ENCODE results near the gene CD82. TPM values are rescaled to one million over a fixed set of nuclear protein-coding genes. Genes with fewer than 3 reads are reported as not detected.

Gene CD82
- total and polyA plus RNA-seq, 2 of the 13 experiments (the other 11 are each of a cell fraction or from before 2014, with no cell fraction given): 0.05 TPM; not detected in 1

GRCh38 chr11:44519989-44520737 lies 45.3 kb upstream of the CD82 start (continued):
- TF ChIP-seq NR2F6 (IDR thresholded peaks at IDR 0.05): no peak
- TF ChIP-seq NR2F6 (CRISPR knock-in tag; IDR thresholded peaks at IDR 0.05): no peak

- no peak for FAIRE-seq
- ATAC-seq: no peak
- WGBS (ENCODE audit: low lambda C conversion rate): 36% methylated on average over 2 of the region's 2 CpGs
- BruUV-seq (replicated peaks): no TSS peak
- TF ChIP-seq ZNF451 (CRISPR knock-in tag; IDR thresholded peaks at IDR 0.05) (no peak), ZNF629 (CRISPR knock-in tag; conservative IDR thresholded peaks at IDR 0.05) (peak; percentile 60)
- intact Hi-C loops (cut with micrococcal nuclease; ENCODE audit: unreplicated experiment) (no loop called here), in situ Hi-C loops (cut with HindIII; ENCODE audit: extremely low pct_ligation_motif_present, low pct_unique_long_range_greater_than_20kb) (no loop called here)
- no peaks in the 10 kb centered on the region for H3K79me2 ChIP-seq (ENCODE audit: insufficient read depth, low read length)
- no peak overlapping the region for H3K27ac ChIP-seq (ENCODE audit: extremely low read length, insufficient read depth, low read length)
- CTCF ChIA-PET (ENCODE audit: low intra/inter-chr PET ratio, low total read pairs): no interaction called here
- H2AFZ ChIP-seq (ENCODE audit: low read length): no peak overlapping the region
- POLR2A ChIA-PET: no interaction called here
- H3K4me1 ChIP-seq (ENCODE audit: insufficient read depth, low read length): no peaks in the 10 kb centered on the region
- H3K9me3 ChIP-seq (ENCODE audit: low read length): no peaks in the 10 kb centered on the region
- no peak overlapping the region for H3K9ac ChIP-seq (ENCODE audit: insufficient read depth, low read depth, low read length)
- no peak for DNase-seq (ENCODE audit: low spot score)
- H4K20me1 ChIP-seq (ENCODE audit: insufficient read depth, low read length): no peaks in the 10 kb centered on the region
- peaks cover 2 to 19% of the 10 kb centered on the region in 2 experiments; a peak in 3 of 5 replicates for H3K27me3 ChIP-seq (ENCODE audit: control insufficient read depth in 1 of 2, insufficient read depth in 2 of 2, low read length in 2 of 2)
- H3K36me3 ChIP-seq (replicated peaks in 1 of 2; ENCODE audit: control insufficient read depth in 1 of 2, insufficient read depth in 2 of 2, low read length in 2 of 2): no peaks in the 10 kb centered on the region
- H3K4me3 ChIP-seq (replicated peaks in 1 of 3; ENCODE audit: insufficient read depth in 1 of 3, low read depth in 2 of 3, low read length in 3 of 3): no peak overlapping the region
- H3K4me2 ChIP-seq (ENCODE audit: low read depth, low read length): no peak overlapping the region
Observed at GRCh38 chr11:44521148-44521547, 44.3 kb upstream of the CD82 start.

GRCh38 chr11:44522294-44522693 lies 43.2 kb upstream of the CD82 start:
- ATAC-seq (no peak), DNase-seq (ENCODE audit: low spot score) (no peak), FAIRE-seq (no peak)
- 0% methylated on average over 2 of the region's 2 CpGs for whole genome bisulfite sequencing (ENCODE audit: low lambda C conversion rate)
- no TSS peak for BruUV-seq (replicated peaks)
- Histone ChIP-seq H3K4me3 (replicated peaks in 1 of 3; ENCODE audit: insufficient read depth in 1 of 3, low read depth in 2 of 3, low read length in 3 of 3) (no peak overlapping the region), H3K79me2 (ENCODE audit: insufficient read depth, low read length) (no peaks in the 10 kb centered on the region), H3K9ac (ENCODE audit: insufficient read depth, low read depth, low read length) (no peak overlapping the region), H3K4me1 (ENCODE audit: insufficient read depth, low read length) (no peaks in the 10 kb centered on the region), H2AFZ (ENCODE audit: low read length) (no peak overlapping the region), H3K27ac (ENCODE audit: extremely low read length, insufficient read depth, low read length) (no peak overlapping the region), H4K20me1 (ENCODE audit: insufficient read depth, low read length) (no peaks in the 10 kb centered on the region), H3K36me3 (replicated peaks in 1 of 2; ENCODE audit: control insufficient read depth in 1 of 2, insufficient read depth in 2 of 2, low read length in 2 of 2) (no peaks in the 10 kb centered on the region), H3K9me3 (ENCODE audit: low read length) (no peaks in the 10 kb centered on the region), H3K27me3 (ENCODE audit: control insufficient read depth in 1 of 2, insufficient read depth in 2 of 2, low read length in 2 of 2) (peaks cover 2 to 29% of the 10 kb centered on the region in 2 experiments; a peak in 3 of 5 replicates), H3K4me2 (ENCODE audit: low read depth, low read length) (no peak overlapping the region)
- ChIA-PET POLR2A (no interaction called here), CTCF (ENCODE audit: low intra/inter-chr PET ratio, low total read pairs) (interaction anchor here (2.0 kb wide), 1 partner anchor 94 kb away, joined by 7 read pairs; no protein-coding TSS in a partner anchor)
- intact Hi-C loops (cut with micrococcal nuclease; ENCODE audit: unreplicated experiment) (no loop called here), in situ Hi-C loops (cut with HindIII; ENCODE audit: extremely low pct_ligation_motif_present, low pct_unique_long_range_greater_than_20kb) (no loop called here)
- TF ChIP-seq ZKSCAN1 (IDR thresholded peaks at IDR 0.05; ENCODE audit: low read length) (peak; percentile 79; the same call in 1 of the 2 replicates), KDM3A (CRISPR knock-in tag; IDR thresholded peaks at IDR 0.05; ENCODE audit: low read depth) (no peak)
